GM12864 (cell line): ENCODE measurements around the gene CHAD.
"Not testable (repeated sequence)": the region's sequence is repeated elsewhere in the genome, so short reads cannot be mapped to it uniquely, and the experiment has no call there.

ENCODE experiments used
- DNase-seq: peaks from one replicate; pipeline ENCODE4 v3.0.0-alpha.2; 2011; ENCODE audit warnings: low read depth
- H3K4me3 ChIP-seq: 2 replicates; pipeline ENCODE4 v1.5.1; 2011; ENCODE audit warnings: mild to moderate bottlenecking, low read depth, low read length, control low read depth
- TF ChIP-seq, protein P1 (sequence below): IDR thresholded peaks from 2 replicates; pipeline ENCODE4 v1.5.1; 2011; ENCODE audit warnings: low read depth, mild to moderate bottlenecking, moderate library complexity, low read length, control low read depth, inconsistent platforms; ENCODE audit errors: missing control alignments

The CHAD gene

DNA sequence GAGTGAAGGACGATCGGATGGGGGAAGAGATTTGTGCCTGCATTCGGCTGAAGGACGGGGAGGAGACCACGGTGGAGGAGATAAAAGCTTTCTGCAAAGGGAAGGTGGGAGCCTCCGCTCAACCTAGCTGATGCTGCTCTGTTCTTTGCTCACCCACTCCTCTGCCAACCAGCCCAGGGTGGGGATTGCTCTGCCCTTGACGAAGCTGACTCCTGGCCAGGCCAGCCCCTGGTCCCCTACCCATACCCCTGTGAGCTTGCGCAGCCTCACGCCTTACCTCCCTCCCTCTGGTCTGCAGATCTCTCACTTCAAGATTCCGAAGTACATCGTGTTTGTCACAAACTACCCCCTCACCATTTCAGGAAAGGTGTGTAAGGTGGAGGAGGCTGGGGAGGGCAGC is 5.2 kb upstream of the CHAD start:
- no peak for DNase-seq
- TF ChIP-seq, protein P1, sequence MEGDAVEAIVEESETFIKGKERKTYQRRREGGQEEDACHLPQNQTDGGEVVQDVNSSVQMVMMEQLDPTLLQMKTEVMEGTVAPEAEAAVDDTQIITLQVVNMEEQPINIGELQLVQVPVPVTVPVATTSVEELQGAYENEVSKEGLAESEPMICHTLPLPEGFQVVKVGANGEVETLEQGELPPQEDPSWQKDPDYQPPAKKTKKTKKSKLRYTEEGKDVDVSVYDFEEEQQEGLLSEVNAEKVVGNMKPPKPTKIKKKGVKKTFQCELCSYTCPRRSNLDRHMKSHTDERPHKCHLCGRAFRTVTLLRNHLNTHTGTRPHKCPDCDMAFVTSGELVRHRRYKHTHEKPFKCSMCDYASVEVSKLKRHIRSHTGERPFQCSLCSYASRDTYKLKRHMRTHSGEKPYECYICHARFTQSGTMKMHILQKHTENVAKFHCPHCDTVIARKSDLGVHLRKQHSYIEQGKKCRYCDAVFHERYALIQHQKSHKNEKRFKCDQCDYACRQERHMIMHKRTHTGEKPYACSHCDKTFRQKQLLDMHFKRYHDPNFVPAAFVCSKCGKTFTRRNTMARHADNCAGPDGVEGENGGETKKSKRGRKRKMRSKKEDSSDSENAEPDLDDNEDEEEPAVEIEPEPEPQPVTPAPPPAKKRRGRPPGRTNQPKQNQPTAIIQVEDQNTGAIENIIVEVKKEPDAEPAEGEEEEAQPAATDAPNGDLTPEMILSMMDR = no peak
- H3K4me3 ChIP-seq = no peak overlapping the region

DNA sequence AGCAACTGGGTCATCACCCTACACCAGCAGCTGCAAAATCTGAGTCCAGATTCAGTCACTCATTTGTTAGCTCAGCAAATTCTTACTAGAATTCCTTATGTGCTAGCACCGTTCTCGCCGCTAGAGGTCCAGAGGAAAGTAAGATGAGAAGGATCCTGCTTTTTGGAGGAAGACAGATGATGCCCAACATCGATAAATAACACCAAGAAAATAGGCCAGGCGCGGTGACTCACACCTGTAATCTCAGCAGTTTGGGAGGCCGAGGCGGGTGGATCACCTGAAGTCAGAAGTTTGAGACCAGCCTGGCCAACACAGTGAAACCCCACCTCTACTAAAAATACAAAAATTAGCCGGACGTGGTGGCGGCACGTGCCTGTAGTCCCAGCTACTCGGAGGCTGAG is 4.1 kb upstream of the CHAD start:
- H3K4me3 ChIP-seq, DNase-seq: not testable (repeated sequence)

DNA sequence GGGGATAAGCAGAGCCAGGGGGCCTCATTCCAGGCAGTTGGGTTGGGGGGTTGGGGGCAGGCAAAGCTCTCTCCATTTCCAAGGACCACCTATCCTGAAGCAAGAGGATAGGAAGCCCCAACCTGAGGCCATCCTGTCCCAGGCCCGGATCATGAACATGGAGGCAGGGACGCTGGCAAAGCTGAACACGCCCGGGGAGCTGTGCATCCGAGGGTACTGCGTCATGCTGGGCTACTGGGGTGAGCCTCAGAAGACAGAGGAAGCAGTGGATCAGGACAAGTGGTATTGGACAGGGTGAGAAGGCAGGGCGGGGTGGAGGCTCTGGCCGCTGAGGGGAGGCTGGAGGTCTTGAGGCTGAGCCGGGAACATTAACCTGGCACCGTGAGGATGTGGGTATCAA is 3.6 kb upstream of the CHAD start:
- DNase-seq = no peak
- no peak overlapping the region for H3K4me3 ChIP-seq
- TF ChIP-seq, protein P1 = no peak

DNA sequence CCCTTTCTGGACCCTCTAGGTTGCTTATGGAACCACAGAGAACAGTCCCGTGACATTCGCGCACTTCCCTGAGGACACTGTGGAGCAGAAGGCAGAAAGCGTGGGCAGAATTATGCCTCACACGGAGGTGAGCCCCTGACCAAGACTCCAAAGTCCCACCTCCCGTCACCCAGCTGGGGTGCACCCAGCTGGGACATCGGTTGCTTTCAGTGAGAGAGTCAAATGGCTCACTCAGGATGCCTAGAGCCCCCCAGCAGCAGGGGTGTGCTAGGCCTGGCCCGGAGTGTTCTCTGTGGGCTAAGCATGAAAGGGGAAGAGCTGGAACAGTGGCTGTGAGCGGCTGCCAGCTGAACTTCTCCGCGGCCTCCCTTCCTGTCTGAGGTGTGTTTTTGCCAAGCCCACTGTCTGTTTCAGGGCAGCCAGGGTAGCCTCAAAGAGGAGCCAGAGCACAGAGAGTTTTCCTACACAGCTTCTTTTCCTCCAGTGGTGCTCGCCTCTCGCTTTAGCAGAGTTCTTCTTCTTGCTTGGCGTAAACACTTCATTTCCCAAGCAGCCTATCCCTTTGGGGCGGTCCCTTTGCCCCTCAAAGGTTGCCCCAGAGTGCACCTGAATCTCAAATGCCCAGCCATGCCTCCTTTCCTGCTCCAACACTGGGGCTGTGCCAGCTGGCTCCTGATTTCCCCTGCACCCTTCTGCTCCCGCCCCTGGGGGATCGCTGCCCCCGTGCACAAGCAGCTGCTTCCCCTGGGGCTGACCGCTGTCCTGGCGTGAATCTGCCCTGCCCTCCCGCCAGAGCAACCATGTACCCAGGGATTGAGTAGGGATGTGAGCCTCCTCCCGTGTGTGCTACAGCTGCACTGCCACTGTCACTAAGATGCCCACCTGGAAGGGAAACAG is 2.6 kb upstream of the CHAD start:
- no peak overlapping the region for H3K4me3 ChIP-seq
- TF ChIP-seq, protein P1 = no peak
- DNase-seq = no peak

DNA sequence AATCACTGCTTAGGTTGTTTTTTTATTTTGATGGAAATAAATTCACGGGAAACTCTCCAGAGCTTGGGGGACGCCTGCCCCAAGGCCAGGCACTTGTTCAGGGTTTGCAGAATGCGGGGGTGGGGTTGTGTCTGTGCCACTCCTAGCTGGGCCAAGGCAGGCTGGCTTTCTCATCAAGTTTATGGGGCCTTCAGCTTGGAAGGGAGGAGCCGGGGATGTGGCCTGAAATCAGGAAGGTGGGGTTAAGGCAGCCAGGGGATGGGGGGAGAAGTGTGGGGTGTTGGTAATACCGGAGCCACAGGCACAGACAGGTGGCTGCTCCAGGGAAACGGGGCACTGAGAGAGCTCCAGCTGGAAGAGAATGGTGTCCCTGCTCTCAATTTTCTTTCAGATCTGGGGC is 1.7 kb upstream of the CHAD start:
- no peak overlapping the region for H3K4me3 ChIP-seq
- TF ChIP-seq, protein P1 = no peak
- no peak for DNase-seq

DNA sequence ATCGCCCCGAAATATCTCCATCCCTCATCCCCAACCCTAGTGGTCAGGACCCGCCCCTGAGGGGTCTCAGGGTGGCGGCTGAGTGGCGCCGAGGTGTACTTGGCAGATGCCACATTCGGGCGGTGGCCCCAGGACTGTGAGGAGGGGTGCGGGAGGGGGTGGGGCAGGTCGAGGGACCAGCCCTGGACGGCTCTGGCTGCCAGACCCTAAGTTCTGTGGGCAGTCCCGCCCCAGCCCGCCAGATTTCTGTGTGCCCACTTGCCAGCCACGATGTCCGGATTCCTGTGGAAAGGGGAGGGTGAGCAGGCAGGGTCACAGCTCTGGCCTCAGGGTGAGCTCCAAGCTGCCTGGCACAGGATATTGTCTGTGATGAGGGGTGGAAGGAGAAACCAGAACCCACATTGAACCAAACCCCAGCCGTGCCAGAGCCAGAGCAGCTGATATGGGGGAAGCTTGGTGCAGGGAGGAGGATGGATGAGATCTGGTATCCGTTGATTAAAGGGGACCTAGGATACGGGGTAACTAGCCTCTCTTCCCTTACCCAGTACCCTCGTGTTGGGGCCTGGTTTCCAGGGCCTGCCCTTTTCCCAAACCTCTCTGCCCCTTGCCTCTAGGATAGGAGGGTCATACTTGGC is 1.1 kb upstream of the CHAD start:
- no peak overlapping the region for H3K4me3 ChIP-seq
- no peak for DNase-seq
- TF ChIP-seq, protein P1 = no peak

DNA sequence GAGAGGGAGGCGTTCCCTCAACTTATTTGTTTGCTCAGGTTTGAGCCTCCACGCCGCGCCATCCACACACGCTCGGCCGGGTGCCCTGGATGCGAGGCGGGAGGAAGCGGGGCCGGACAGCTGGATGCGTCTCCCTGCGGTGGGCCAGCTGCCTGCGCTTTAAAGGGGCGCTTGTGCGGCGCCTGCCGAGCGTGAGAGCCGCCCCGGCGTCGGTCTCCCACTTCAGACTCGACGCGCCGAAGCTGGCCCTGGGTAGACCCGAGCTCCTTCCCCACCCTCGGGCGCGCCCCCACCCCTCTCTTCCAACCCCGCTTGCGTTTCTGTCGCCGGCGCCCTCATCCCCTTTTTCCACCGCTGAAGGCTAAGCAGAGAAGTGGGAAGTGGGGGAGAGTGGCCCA is 527 bp upstream of the CHAD start:
- H3K4me3 ChIP-seq = no peak overlapping the region
- TF ChIP-seq, protein P1 = no peak
- no peak for DNase-seq
